Loucy (cell line): ENCODE results near the gene CACNA2D3.

Experiments
- H2AFZ ChIP-seq: fragments of 200-600 bp; sonication (generic); 2 replicates; pipeline ENCODE4 v1.6.0; 2016; ENCODE audit warnings: antibody characterized with exemption, mild to moderate bottlenecking, low read length, moderate library complexity
- H3F3A ChIP-seq: fragments of 200-600 bp; 2 replicates; pipeline ENCODE4 v1.6.0; 2016; ENCODE audit warnings: antibody characterized with exemption, low read depth, mild to moderate bottlenecking
- H3K27me3 ChIP-seq: fragments of 200-600 bp; sonication (generic); 2 replicates; pipeline ENCODE4 v1.6.1; 2014; ENCODE audit warnings: low read length, mild to moderate bottlenecking; ENCODE audit not compliant: insufficient read depth, poor library complexity, severe bottlenecking
- H3K36me3 ChIP-seq: fragments of 200-600 bp; sonication (generic); 2 replicates; pipeline ENCODE4 v1.6.1; 2016; ENCODE audit warnings: low read length; ENCODE audit not compliant: insufficient read depth
- H3K4me1 ChIP-seq: fragments of 200-600 bp; sonication (generic); 2 replicates; pipeline ENCODE4 v1.5.1; 2014; ENCODE audit warnings: low read length, mild to moderate bottlenecking; ENCODE audit not compliant: insufficient read depth, poor library complexity, severe bottlenecking
- H3K4me2 ChIP-seq: fragments of 200-600 bp; sonication (generic); 2 replicates; pipeline ENCODE4 v1.6.0; 2014; ENCODE audit warnings: antibody characterized with exemption, low read length, low read depth, mild to moderate bottlenecking; ENCODE audit not compliant: poor library complexity, severe bottlenecking
- H3K4me3 ChIP-seq: fragments of 200-600 bp; sonication (generic); 2 replicates; pipeline ENCODE4 v1.5.1; 2014; ENCODE audit warnings: low read length, mild to moderate bottlenecking, mixed read lengths; ENCODE audit not compliant: poor library complexity, severe bottlenecking
- H3K79me2 ChIP-seq: fragments of 200-600 bp; sonication (generic); 2 replicates; pipeline ENCODE4 v1.6.1; 2014; ENCODE audit warnings: low read length; ENCODE audit not compliant: insufficient read depth
- H3K9ac ChIP-seq: fragments of 200-600 bp; sonication (generic); 2 replicates; pipeline ENCODE4 v1.6.0; 2014; ENCODE audit warnings: mild to moderate bottlenecking, low read depth, low read length, moderate library complexity; ENCODE audit not compliant: poor library complexity, severe bottlenecking
- H3K9me2 ChIP-seq: fragments of 200-600 bp; sonication (generic); replicated peaks from 2 replicates; pipeline ENCODE4 v1.6.1; 2016; ENCODE audit warnings: low read depth, low read length, mixed read lengths
- H3K9me3 ChIP-seq: fragments of 200-600 bp; sonication (generic); 2 replicates; pipeline ENCODE4 v1.6.1; 2014; ENCODE audit warnings: mild to moderate bottlenecking, antibody characterized with exemption, low read length, low read depth; ENCODE audit not compliant: insufficient read depth
- H4K20me1 ChIP-seq: fragments of 200-600 bp; sonication (generic); 2 replicates; pipeline ENCODE4 v1.6.0; 2014; ENCODE audit warnings: antibody characterized with exemption, low read length, mild to moderate bottlenecking; ENCODE audit not compliant: insufficient read depth, poor library complexity, severe bottlenecking
- EZH2phosphoT487 ChIP-seq: fragments of 200-600 bp; IDR thresholded peaks from 2 replicates; pipeline ENCODE4 v1.6.1; 2018; ENCODE audit warnings: antibody characterized with exemption, mild to moderate bottlenecking, moderate library complexity, borderline replicate concordance
- TF ChIP-seq, protein P1 (sequence below): fragments of 200-600 bp; sonication (generic); conservative IDR thresholded peaks from 2 replicates; pipeline ENCODE4 v1.5.1; 2014; ENCODE audit warnings: mild to moderate bottlenecking, antibody characterized with exemption, low read length

CACNA2D3 gene

GRCh38 chr3:54273791-54274190 is 151.4 kb downstream of the CACNA2D3 start:
- Histone ChIP-seq H3K9me2 (no peaks in the 10 kb centered on the region), H3F3A (no peaks in the 10 kb centered on the region), H3K36me3 (no peaks in the 10 kb centered on the region), H3K9ac (no peak overlapping the region), H3K79me2 (no peaks in the 10 kb centered on the region), H4K20me1 (no peaks in the 10 kb centered on the region), H3K9me3 (no peaks in the 10 kb centered on the region), H3K27me3 (no peaks in the 10 kb centered on the region), H2AFZ (no peak overlapping the region), H3K4me1 (no peaks in the 10 kb centered on the region), H3K4me3 (no peak overlapping the region), H3K4me2 (no peak overlapping the region)
- no peak for TF ChIP-seq EZH2phosphoT487
- TF ChIP-seq, protein P1, sequence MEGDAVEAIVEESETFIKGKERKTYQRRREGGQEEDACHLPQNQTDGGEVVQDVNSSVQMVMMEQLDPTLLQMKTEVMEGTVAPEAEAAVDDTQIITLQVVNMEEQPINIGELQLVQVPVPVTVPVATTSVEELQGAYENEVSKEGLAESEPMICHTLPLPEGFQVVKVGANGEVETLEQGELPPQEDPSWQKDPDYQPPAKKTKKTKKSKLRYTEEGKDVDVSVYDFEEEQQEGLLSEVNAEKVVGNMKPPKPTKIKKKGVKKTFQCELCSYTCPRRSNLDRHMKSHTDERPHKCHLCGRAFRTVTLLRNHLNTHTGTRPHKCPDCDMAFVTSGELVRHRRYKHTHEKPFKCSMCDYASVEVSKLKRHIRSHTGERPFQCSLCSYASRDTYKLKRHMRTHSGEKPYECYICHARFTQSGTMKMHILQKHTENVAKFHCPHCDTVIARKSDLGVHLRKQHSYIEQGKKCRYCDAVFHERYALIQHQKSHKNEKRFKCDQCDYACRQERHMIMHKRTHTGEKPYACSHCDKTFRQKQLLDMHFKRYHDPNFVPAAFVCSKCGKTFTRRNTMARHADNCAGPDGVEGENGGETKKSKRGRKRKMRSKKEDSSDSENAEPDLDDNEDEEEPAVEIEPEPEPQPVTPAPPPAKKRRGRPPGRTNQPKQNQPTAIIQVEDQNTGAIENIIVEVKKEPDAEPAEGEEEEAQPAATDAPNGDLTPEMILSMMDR = no peak

DNA sequence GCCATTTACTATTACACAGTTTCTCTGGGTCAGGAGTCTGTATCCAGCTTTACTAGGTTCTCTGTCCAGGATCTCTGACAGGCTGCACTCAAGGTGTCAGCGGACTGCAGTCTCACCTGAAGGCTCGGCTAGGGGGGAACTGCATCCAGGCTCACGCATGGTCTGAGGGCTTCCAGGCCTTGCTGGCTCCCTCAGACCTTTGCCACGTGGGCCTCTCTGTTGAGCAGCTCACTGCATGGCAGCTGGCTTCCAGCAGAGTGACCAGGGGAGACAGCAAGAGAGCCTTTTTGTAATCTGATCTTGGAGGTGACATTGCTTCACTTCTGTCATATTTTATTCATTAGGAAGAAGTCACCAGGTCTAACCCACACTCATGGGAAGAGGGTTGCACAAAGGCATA is 152.3 kb downstream of the CACNA2D3 start:
- H4K20me1 ChIP-seq = no peaks in the 10 kb centered on the region
- no peak overlapping the region for H3K9ac ChIP-seq
- TF ChIP-seq, protein P1 = no peak
- TF ChIP-seq EZH2phosphoT487 = no peak
- H2AFZ ChIP-seq = no peak overlapping the region
- no peak overlapping the region for H3K4me3 ChIP-seq
- no peak overlapping the region for H3K4me2 ChIP-seq
- H3K9me3 ChIP-seq = no peaks in the 10 kb centered on the region
- H3F3A ChIP-seq = no peaks in the 10 kb centered on the region
- no peaks in the 10 kb centered on the region for H3K9me2 ChIP-seq
- no peaks in the 10 kb centered on the region for H3K36me3 ChIP-seq
- H3K79me2 ChIP-seq = no peaks in the 10 kb centered on the region
- H3K27me3 ChIP-seq = no peaks in the 10 kb centered on the region
- no peaks in the 10 kb centered on the region for H3K4me1 ChIP-seq

GRCh38 chr3:54279005-54279583 is 156.7 kb downstream of the CACNA2D3 start:
- H3F3A ChIP-seq = peaks cover 3% of the 10 kb centered on the region; the same call in 1 of the 2 replicates
- H3K36me3 ChIP-seq = no peaks in the 10 kb centered on the region
- H3K4me3 ChIP-seq = no peak overlapping the region
- H3K4me2 ChIP-seq = no peak overlapping the region
- no peak overlapping the region for H3K9ac ChIP-seq
- no peaks in the 10 kb centered on the region for H3K9me2 ChIP-seq
- H3K9me3 ChIP-seq = no peaks in the 10 kb centered on the region
- peaks cover 31% of the 10 kb centered on the region for H3K4me1 ChIP-seq
- TF ChIP-seq, protein P1 = no peak
- no peak for TF ChIP-seq EZH2phosphoT487
- no peaks in the 10 kb centered on the region for H3K79me2 ChIP-seq
- no peaks in the 10 kb centered on the region for H4K20me1 ChIP-seq
- H2AFZ ChIP-seq = no peak overlapping the region
- H3K27me3 ChIP-seq = no peaks in the 10 kb centered on the region
